NCI-H82 treated with DMSO at 0.1 percent for 48 hours (cell line): ENCODE data around the gene SEC61A1.
A peak's percentile ranks its signal among the peaks of the same experiment; 100 is the strongest.

ENCODE experiments used
- DNase-seq: peaks from one replicate; lab custom pipeline; 2025; ENCODE audit not compliant: unreplicated experiment; lab: John Stamatoyannopoulos, UW

SEC61A1 gene

DNA sequence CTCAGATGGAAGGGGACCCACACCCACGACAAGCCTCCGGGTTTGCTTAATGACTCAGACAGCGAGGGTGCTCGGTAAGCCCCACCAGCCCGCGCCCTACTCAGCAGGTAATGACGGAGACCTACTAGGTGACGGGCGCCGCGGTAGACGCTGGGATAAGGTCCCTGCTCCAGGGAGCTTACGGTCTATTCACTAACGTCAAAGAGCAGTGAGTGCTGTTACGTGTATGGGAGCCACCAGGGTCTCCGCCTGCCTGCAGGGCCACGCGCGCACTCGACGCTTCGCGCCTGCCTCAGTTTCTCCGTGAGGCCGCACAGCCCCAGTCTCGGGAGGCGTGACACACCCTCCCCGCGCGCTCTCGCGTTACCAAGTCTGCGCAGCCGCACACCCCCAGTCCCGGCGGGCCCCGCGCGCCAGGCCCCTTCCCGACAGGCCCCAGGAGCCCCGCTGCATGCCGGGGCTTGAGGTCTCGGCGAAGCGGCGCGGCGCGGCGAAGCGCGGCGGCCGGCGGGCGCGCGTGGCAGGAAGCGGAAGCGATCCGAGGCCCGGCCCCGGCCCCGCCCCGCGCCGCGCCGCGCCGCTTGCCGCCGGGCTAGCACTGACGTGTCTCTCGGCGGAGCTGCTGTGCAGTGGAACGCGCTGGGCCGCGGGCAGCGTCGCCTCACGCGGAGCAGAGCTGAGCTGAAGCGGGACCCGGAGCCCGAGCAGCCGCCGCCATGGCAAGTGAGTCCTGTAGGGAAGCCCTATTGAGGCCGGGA lies at the start of gene SEC61A1:
Gene SEC61A1, plus strand, starts transcription at position 601 of the 758 bp plus-strand sequence. Its CDS starts 116 bp downstream, at position 717.
- DNase-seq: peak; percentile 61

GRCh38 chr3:128004661-128005060 lies 47.6 kb upstream of the SEC61A1 start:
- no peak for DNase-seq

DNA sequence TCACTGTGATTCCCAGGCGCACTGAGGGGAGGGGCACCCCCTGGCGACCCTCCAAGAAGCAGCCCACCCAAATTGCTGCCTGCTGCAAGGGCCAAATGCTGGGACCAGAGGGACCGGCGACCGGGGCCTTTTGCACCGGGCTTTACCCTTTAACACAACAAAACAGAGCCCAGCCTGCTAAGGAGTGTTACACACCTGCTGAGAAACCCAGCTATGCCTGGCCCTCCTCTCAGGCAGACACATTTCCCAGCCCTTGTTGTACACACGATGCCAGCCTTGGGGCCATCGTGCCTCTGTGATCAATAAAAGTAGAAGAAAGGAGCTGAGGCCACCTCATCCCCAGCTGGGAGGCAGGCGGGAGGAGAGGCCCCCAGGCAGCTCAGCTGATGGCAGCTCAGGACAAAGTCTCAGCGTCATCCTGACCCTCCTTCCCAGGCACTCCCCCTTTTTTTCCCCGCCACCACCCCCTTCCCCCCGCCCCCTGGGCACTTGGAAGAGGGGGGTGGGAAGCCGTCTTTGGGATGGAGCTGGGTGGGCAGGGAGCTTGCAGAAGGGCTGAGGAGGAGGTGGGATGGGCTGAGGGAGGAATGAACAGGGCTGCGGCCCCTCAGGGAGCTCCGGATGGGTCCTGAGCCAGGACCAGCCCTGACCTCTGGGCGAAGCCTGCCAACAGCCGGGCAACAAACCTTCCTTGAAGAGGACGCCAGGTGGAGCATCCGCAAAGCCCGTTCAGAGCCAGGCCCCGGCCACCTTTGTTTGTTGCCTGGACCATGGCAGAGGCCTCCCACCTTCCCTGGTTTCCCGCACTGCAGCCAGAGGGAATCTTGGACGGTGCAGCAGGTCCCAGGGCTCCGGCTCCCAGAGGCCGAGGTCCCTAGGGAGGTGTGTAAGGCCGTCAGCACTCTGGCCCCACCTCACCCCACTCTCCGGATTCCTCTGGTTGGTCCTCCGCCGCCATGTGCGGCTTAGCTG lies 45.9 kb upstream of the SEC61A1 start:
- DNase-seq: no peak

GRCh38 chr3:128007033-128007424 lies 45.2 kb upstream of the SEC61A1 start:
- no peak for DNase-seq

DNA sequence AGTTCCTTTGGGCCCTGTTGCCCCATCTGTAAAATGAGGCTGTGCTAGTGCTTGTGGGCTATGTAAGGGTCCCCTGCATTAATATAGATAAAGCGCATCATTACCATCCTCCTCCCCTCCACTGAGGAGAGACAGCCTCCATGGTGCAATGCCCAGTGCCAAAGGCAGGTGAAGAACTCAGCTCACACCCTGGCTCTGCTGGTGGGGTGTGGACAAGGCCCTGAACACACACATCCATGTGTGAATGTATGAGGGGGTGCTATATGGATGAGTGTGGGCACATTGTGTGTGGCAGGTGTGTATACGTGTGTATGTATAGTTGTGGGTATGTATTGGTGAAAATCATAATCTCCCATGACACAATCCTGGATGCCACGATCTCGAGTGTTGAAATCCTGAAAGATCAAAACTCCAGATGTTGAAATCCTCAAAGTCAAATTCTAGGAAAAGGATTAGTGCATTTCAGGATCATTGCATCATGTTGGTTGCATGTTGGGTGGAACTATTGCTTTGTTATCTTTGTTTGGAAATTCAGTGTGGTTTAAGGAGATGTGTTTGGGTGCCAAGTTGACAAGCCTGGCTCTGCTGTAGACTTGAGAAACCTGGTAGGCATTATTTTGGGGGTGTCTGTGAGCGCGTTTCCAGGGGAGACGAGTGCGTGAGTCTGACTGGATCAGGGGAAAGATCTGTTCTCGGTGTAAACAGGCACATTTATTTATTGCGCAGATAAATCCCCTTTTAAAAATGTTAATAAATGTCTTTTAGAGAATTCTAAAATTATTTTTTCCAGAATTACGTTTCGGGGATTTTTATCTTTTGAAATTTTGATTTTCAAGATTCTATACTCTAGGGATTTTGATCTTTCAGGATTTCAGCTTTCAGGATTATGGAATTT lies 42.0 kb upstream of the SEC61A1 start:
- DNase-seq: no peak

DNA sequence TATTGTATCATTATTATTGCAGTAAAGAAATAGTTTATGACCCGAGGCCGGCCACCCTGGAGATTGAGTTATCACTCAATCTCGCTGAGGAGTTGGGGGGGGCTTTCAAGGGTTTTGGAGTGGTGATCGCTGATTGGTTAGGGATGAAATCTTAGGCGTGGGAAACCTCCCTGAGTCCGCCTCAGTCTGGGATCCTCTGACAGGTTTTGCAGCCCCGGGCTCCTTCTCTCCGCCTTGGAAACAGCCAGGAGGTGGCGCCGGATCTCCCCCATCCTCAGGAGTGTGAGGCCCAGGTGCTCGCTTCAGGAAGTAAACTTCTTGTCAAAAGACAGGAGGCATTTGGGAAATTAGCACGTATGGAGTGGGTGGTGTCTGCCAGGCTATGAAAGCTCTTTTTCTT lies 41.1 kb upstream of the SEC61A1 start:
- peak; percentile 29 for DNase-seq

DNA sequence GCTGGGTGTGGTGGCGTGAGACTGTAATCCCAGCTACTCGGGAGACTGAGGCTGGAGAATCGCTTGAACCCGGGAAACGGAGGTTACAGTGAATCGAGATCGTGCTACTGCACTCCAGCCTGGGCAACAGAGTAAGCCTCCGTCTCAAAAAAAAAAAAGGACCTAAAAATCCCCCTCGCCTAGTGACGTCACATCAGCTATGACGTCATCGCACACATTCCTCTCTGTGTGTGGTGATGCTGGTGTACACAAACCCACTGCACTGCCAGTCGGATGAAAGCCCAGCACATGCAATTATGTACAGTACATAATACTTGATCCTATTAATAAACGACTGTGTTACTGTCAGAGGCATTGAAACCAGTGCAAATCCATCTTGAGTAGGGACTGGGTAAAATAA lies 40.2 kb upstream of the SEC61A1 start:
- DNase-seq: no peak

GRCh38 chr3:128014548-128014947 lies 37.7 kb upstream of the SEC61A1 start:
- DNase-seq: no peak

GRCh38 chr3:128016502-128016901 lies 35.7 kb upstream of the SEC61A1 start:
- DNase-seq: no peak

- DNase-seq: no peak
Observed at GRCh38 chr3:128021768-128022372, 30.4 kb upstream of the SEC61A1 start.

GRCh38 chr3:128033102-128033501 lies 19.1 kb upstream of the SEC61A1 start:
- DNase-seq: no peak

- no peak for DNase-seq
Observed at GRCh38 chr3:128036119-128036518, 16.1 kb upstream of the SEC61A1 start.

GRCh38 chr3:128040041-128040440 lies 12.2 kb upstream of the SEC61A1 start:
- no peak for DNase-seq

DNA sequence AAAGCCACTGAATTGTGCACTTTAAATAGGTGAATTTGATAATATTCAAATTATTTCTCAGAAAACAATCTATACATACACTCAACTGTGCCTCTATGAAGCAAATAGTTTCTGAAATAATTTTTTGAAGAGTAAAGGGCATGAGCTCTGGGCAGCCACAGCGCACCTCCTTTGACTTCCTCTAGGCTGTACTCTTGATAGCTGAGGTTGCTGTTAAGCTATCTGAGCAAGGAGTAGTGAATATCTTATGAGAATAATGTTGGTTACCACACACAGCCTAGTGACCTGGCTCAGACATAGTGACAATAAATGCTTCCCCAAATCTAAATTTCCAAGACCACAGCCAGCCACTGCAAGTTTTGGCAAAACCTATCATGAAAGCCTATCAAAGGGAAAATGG lies 11.6 kb upstream of the SEC61A1 start:
- no peak for DNase-seq

- no peak for DNase-seq
Observed at GRCh38 chr3:128041344-128041743, 10.9 kb upstream of the SEC61A1 start.

DNA sequence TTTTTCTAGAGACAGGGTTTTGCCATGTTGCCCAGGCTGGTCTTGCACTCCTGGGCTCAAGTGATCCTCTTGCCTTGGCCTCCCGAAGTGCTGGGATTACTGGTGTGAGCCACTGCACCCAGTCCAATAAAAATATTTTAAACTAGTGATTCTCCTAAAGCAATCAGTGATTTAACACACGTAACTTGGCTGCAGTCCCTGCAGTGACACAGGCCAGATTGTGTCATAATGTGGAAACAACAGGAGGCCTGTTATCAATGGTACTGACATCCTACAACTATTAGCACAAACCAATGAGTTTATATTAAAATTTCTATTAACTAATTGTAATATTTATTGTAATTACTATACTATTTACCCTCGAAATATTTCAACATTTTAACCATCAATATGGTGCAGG lies 1.6 kb upstream of the SEC61A1 start:
- no peak for DNase-seq

DNA sequence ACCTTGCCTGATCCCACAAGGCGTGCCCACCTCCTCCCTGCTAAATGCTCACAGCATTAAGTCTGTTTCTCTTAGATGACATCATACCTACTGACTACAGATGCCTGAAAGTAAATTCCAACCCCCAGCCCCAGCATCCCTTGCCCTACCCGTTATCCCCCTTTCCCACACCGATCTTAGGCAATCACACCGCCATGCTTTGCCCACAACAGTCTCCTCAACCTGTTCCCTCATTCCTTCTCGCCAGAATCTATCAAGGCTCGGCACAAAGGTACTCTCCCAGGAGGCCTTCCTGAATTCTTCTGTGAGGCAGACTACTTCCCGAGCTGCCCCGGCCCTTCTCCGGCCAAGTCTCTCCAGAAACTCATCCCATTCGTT lies 789 bp upstream of the SEC61A1 start:
- DNase-seq: no peak

DNA sequence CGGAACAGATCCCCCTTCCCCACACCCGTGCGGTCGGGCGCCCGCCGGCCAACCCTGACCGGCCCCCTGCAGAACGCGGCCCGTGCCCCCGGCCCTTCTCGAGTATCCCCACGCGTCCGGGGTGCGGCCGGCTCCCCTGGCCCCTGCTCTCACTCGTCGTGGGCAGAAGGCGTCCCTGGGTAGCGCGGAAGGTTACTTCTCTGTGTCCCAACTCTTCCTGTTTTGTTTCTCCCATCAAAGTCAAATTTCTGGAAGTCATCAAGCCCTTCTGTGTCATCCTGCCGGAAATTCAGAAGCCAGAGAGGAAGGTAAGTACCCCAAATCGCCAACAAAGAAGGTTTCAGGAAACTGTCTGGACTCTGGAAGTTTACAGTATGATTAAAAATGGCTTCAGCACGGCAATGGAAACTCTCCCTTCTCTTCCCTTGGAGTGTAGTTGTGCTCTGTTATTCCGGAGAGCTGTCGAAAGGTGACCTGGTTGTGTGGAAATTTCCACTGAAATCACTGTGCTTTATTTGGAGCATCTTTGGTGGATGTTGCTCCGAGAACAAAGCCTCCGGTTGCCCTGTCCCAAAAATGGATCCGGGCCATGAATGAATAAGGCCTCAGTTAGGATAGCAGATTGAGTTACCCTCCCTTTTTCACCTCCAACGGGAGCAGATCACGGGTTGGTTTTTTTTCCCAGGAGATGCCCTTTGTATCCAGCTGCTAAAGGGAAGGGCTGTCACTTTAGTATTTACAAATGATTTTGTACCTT lies 536 bp downstream of the SEC61A1 start:
- no peak for DNase-seq

DNA sequence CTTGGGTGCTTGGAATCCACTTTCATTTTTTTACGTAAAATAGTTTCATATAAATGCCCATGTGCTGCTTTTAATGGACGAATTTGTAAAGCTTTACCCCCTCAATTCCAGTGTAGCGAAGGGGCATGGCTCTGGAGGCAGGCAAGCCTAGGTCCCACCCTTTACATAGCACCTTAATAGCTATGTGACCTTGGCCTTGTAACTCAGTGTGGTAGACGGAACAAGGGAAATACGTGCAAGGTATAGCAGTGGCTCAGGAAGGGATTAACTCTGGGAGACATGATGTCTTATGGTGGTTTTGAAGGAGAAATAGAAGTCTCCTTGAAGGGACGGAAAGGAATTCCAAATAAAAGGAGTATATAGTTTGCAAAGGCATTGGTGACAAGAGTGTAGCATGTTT lies 1.4 kb downstream of the SEC61A1 start:
- DNase-seq: no peak

- DNase-seq: no peak
Observed at GRCh38 chr3:128054367-128054766, 2.1 kb downstream of the SEC61A1 start.
